Right lobe of liver (tissue), 4 donors: ENCODE results near the gene GBP5.

ENCODE experiments used
- CTCF ChIP-seq, 4 donors: fragments of 200-600 bp in 3 of 4; fragments of 450-650 bp in 1 of 4; IDR thresholded peaks; one replicate each; pipeline versions ENCODE4 v1.5.1 to v1.8.0; 2016 to 2022; ENCODE audit warnings: antibody characterized with exemption in 4 of 4, mild to moderate bottlenecking in 2 of 4
- POLR2A ChIP-seq: fragments of 450-650 bp; IDR thresholded peaks from one replicate; pipeline ENCODE4 v1.6.1; 2017; ENCODE audit warnings: antibody characterized with exemption, mild to moderate bottlenecking
- donor health status: DM: no; HTN: no; CAD: no.
- donor health status: DM: no; HTN: no; CAD: no.
- donor health status: DM: no; HTN: yes; CAD: no.

GRCh38 chr1:89257041-89257440 is 15.6 kb downstream of the GBP5 start:
- TF ChIP-seq POLR2A, result no peak
- no peak for TF ChIP-seq CTCF (IDR thresholded peaks at IDR 0.05)
